ENCODE data around the gene JSRP1. TPM values are rescaled to one million over a fixed set of nuclear protein-coding genes. Genes with fewer than 3 reads are reported as not detected.

The JSRP1 gene
- total RNA-seq, 1 experiment from 2014 or later = not detected

- DNase-seq (ENCODE audit: low read depth) = no peak
These were observed 39.6 kb downstream of the JSRP1 start for GRCh38 chr19:2216361-2217225.

DNA sequence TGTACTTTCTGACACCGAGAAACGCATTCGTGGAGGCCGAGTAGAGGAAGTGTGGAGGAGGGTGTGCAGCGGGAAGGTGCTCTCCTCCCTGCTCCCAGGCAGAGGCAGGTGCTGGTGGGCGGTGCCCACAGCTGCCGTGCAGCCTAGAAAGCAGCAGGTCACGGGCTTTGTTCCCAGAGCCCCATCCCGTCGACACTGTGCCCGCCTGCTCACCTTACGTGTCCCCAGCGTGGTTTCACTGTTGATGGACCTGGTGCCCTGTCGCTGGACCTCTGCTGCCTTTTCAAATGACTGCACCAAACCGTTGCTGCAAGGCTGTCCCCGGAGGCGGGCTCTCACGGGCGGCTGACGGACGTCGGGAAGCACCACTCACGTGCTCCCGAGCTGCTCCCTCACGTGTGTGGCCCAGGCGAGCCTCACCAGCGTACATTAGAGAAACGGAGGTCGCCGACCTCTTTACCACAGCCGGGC, 40.9 kb downstream of the JSRP1 start:
- DNase-seq (ENCODE audit: low read depth) = no peak

DNA sequence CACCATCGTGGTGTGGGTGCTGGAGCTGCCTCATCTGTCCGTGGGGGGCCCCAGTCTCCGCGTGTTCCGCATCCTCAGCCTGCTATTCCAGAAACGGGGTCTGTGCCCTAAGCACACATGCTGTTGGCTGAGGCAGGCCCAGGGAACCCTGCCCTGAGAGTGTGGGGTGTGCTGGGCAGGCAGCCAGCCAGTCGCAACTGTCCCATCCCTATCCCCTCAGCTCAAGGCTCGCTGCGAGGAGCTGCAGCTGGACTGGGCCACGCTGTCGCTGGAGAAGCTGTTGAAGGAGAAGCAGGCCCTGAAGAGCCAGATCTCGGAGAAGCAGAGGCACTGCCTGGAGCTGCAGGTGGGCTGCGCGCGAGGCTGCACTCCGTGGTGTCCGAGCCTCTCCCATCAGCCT, 42.0 kb downstream of the JSRP1 start:
- DNase-seq (ENCODE audit: low read depth) = no peak

DNA sequence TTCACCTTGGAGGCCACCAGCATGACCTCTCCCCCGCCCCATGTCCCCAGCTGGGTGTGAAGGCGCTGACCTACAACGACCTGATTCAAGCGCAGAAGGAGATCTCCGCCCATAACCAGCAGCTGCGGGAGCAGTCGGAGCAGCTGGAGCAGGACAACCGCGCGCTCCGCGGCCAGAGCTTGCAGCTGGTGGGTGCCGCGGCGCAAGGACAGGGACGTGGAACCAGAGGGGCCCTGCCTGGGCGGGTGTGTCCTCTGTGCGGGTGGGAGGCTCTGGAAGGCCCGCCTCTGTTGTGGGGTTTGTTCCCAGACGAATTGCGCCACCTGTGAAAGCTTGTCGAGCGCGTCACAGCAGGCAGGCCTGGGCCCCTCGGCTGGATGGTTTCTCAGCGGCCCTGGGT, 42.4 kb downstream of the JSRP1 start:
- DNase-seq (ENCODE audit: low read depth) = no peak

DNA sequence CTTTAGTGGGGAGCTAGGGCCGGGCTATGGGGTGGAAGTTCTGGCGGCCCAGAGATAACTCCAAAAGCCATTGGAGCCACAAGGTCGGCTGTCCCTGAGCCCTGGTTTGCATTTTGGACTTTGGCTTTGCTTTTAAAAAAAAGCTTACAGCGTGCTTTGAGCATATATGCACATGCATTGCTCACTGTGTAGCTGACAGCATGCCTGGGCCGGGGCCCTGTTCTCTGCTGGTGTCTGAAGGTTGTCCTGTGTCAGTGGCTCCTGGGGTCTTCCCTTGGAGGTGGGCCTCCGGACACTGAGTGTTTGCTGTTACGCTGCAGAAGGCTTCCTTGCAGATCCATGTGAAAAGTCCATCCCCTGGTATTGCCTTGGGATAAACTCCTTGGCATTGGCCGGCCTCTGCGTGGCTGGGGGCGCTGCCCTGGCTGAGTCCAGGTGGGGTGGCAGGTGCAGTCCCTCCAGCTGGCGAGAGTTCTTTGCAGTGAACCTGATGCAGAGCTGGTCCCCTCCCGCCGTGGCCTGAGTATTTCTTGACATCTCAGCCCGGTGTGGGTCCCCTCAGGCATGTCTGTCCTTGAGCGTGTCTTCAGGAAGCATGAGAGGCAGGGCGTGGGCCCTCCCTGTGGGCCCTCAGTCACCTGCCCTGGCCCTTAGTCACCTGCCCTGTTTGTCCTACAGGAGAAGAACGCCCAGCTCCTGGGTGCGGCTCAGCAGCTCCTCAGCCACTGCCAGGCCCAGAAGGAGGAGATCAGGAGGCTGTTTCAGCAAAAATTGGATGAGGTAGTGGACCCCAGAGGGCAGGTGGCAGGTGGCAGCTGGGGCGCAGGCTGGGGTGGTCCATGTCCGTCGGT, 43.1 kb downstream of the JSRP1 start:
- DNase-seq (ENCODE audit: low read depth) = no peak

GRCh38 chr19:2210987-2211740, 45.1 kb downstream of the JSRP1 start:
- no peak for DNase-seq (ENCODE audit: low read depth)

GRCh38 chr19:2210206-2210605, 46.0 kb downstream of the JSRP1 start:
- no peak for DNase-seq (ENCODE audit: low read depth)

DNA sequence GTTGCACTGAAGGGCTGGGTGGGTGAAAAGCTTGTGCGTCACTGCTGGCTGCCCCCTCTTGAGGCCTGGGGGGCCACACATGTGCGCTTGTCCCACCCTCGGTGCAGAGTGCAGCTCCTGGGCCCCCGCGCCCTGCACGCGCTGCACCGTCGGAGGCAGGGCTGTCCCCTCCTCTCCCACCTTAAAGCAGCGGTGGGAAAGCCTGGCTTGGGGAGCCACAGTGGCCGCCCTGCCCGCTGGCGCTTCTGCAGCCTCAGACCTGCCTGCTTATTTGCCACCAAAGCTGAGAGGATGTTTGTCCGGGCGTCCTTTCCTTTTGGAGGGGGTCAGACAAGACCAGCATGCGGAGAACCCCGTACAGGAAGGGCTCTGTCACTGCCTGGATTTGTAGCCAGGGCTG, 46.8 kb downstream of the JSRP1 start:
- no peak for DNase-seq (ENCODE audit: low read depth)

- DNase-seq (ENCODE audit: low read depth) = no peak
These were observed 47.2 kb downstream of the JSRP1 start for GRCh38 chr19:2208975-2209374.

- no peak for DNase-seq (ENCODE audit: low read depth)
These were observed 48.0 kb downstream of the JSRP1 start for GRCh38 chr19:2207991-2208860.

DNA sequence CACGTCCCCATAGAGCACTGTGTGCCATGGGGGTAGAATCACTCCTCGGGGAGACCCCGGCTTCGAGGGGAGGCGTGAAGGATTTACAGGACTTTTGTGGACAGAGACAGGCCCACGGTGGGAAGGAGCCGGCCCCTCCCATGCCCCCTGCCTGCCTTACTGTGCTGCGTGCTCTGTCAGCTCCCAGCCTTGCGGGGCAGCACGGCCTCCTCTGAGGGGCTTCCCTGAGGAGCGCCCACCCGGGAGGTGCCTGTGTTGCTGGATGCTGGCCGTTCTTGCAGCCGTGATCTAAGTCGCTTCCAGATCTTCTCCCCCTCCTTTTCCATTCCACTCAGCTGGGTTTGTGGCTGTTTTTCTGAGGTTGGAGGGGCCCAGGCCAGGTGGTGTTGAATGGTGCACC, 49.2 kb downstream of the JSRP1 start:
- no peak for DNase-seq (ENCODE audit: low read depth)

DNA sequence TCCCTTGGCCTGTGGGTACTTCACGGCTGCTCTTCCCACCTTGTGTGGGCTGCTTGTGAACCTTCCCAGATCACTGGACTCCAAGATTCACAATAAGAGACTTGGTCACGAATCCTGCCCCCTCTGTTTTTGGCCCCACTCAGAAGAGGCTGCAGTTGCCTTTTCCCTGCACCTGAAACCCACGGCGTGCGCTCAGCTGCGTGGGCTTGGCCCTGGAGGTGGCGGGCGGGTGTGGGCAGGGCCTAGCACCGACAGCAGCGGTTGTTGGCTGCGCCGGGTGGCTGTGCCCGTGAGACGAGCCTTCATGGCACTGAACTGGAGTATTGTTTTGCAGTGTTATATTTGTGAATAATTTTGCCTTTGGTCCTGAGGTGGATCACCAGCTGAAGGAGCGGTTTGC, 53.9 kb downstream of the JSRP1 start:
- no peak for DNase-seq (ENCODE audit: low read depth)

Other genes with a start within 250 kb of the JSRP1 start
- gene BTBD2, start 240.7 kb downstream of the JSRP1 start, total RNA-seq (2014; rRNA removed; shearing (Covaris generic)) = 32.4 and 63.3 TPM in 2 replicates
- gene MKNK2, start 205.2 kb downstream of the JSRP1 start, total RNA-seq (2014; rRNA removed; shearing (Covaris generic)) = 60.0 and 80.9 TPM in 2 replicates
- gene MOB3A, start 160.1 kb downstream of the JSRP1 start, total RNA-seq (2014; rRNA removed; shearing (Covaris generic)) = 9.6 and 19.1 TPM in 2 replicates
- gene IZUMO4, start 159.5 kb downstream of the JSRP1 start, total RNA-seq (2014; rRNA removed; shearing (Covaris generic)) = 0.15 TPM in 1 of 2 replicates, not detected in the other
- gene AP3D1, start 104.9 kb downstream of the JSRP1 start, total RNA-seq (2014; rRNA removed; shearing (Covaris generic)) = 61.0 and 93.3 TPM in 2 replicates
- gene DOT1L, start 92.5 kb downstream of the JSRP1 start, total RNA-seq (2014; rRNA removed; shearing (Covaris generic)) = 4.1 and 11.0 TPM in 2 replicates
- 75.4 and 79.5 TPM in 2 replicates for gene PLEKHJ1, start 20.1 kb downstream of the JSRP1 start, total RNA-seq (2014; rRNA removed; shearing (Covaris generic))
- gene SF3A2, start 19.6 kb downstream of the JSRP1 start, total RNA-seq (2014; rRNA removed; shearing (Covaris generic)) = 36.9 and 44.0 TPM in 2 replicates
- 1.5 and 2.9 TPM in 2 replicates for gene AMH, start 7.1 kb downstream of the JSRP1 start, total RNA-seq (2014; rRNA removed; shearing (Covaris generic))
- gene PEAK3, start 25.8 kb upstream of the JSRP1 start, total RNA-seq (2014; rRNA removed; shearing (Covaris generic)) = not detected in 2 replicates
- not detected in 2 replicates for gene LINGO3, start 51.7 kb upstream of the JSRP1 start, total RNA-seq (2014; rRNA removed; shearing (Covaris generic))
- gene LSM7, start 72.2 kb upstream of the JSRP1 start, total RNA-seq (2014; rRNA removed; shearing (Covaris generic)) = 275 and 327 TPM in 2 replicates
- 17.2 and 31.9 TPM in 2 replicates for gene SPPL2B, start 72.3 kb upstream of the JSRP1 start, total RNA-seq (2014; rRNA removed; shearing (Covaris generic))
- gene TMPRSS9, start 103.8 kb upstream of the JSRP1 start, total RNA-seq (2014; rRNA removed; shearing (Covaris generic)) = not detected in 2 replicates
- gene TIMM13, start 171.2 kb upstream of the JSRP1 start, total RNA-seq (2014; rRNA removed; shearing (Covaris generic)) = 38.5 and 48.3 TPM in 2 replicates
- gene LMNB2, start 200.5 kb upstream of the JSRP1 start, total RNA-seq (2014; rRNA removed; shearing (Covaris generic)) = 57.9 and 114 TPM in 2 replicates
- 38.8 and 54.0 TPM in 2 replicates for gene GADD45B, start 219.7 kb upstream of the JSRP1 start, total RNA-seq (2014; rRNA removed; shearing (Covaris generic))